IMR-90 (cell line): ENCODE measurements around the gene LCN10. TPM values are rescaled to one million over a fixed set of nuclear protein-coding genes. Genes with fewer than 3 reads are reported as not detected.

Source experiments
- ATAC-seq: fragments of 200-7000 bp; cut with Tn5 transposase; 2 replicates; pipeline ENCODE4 v1.9.1; 2020; ENCODE audit warnings: low read depth, mild to moderate bottlenecking, moderate library complexity
- BruUV-seq: library from RNA; stranded (reverse); fragments of 400-500 nt; replicated peaks from 2 replicates; lab custom pipeline; 2021; lab: Mats Ljungman, UMichigan
- CTCF ChIA-PET: fragments of 300-600 bp; formaldehyde crosslinking; extraction: SDS; loops from one replicate; lab custom pipeline; 2021; ENCODE audit warnings: antibody characterized with exemption; lab: Yijun Ruan, JAX
- POLR2A ChIA-PET: fragments of 300-600 bp; sonication (Branson Sonifier 250); formaldehyde crosslinking; loops from one replicate; lab custom pipeline; 2022; ENCODE audit warnings: antibody characterized with exemption; ENCODE audit not compliant: unreplicated experiment; lab: Charles Lee
- DNase-seq: peaks from one replicate; pipeline ENCODE4 v3.0.0; 2013
- H2AFZ ChIP-seq: replicated peaks from 2 replicates; pipeline ENCODE3; 2013; ENCODE audit warnings: low read length, mild to moderate bottlenecking; ENCODE audit not compliant: poor library complexity
- H2AK5ac ChIP-seq: 2 replicates; pipeline ENCODE4 v1.6.1; 2013; ENCODE audit warnings: low read depth, low read length, inconsistent platforms
- H2AK9ac ChIP-seq: replicated peaks from 2 replicates; pipeline ENCODE3; 2013; ENCODE audit warnings: mild to moderate bottlenecking, low read depth, low read length, moderate library complexity; ENCODE audit not compliant: poor library complexity
- H2BK120ac ChIP-seq: 2 replicates; pipeline ENCODE4 v1.6.1; 2013; ENCODE audit warnings: low read depth, low read length, inconsistent platforms
- H2BK15ac ChIP-seq: 3 replicates; pipeline ENCODE4 v1.6.1; 2013; ENCODE audit warnings: low read depth, low read length, inconsistent platforms
- H2BK20ac ChIP-seq: 2 replicates; pipeline ENCODE4 v1.6.1; 2013; ENCODE audit warnings: low read depth, mild to moderate bottlenecking, inconsistent platforms, low read length, moderate library complexity
- H2BK5ac ChIP-seq: 2 replicates; pipeline ENCODE4 v1.6.1; 2013; ENCODE audit warnings: mild to moderate bottlenecking, low read depth, low read length, inconsistent platforms; ENCODE audit not compliant: poor library complexity, severe bottlenecking
- H3K14ac ChIP-seq: replicated peaks from 2 replicates; pipeline ENCODE4 v1.6.1; 2013; ENCODE audit warnings: low read depth, low read length, inconsistent platforms
- H3K18ac ChIP-seq: 2 replicates; pipeline ENCODE4 v1.6.1; 2013; ENCODE audit warnings: low read depth, low read length, control low read depth
- H3K23ac ChIP-seq: 2 replicates; pipeline ENCODE4 v1.6.1; 2013; ENCODE audit warnings: low read depth, low read length, inconsistent platforms
- H3K27ac ChIP-seq: 2 replicates; pipeline ENCODE4 v1.5.1; 2013; ENCODE audit warnings: mild to moderate bottlenecking, control low read depth, low read length; ENCODE audit not compliant: insufficient read depth
- H3K27me3 ChIP-seq: 2 replicates; pipeline ENCODE4 v1.6.1; 2013; ENCODE audit warnings: low read length; ENCODE audit not compliant: control insufficient read depth, insufficient read depth
- H3K36me3 ChIP-seq: 2 replicates; pipeline ENCODE4 v1.6.1; 2013; ENCODE audit warnings: low read length, mixed read lengths; ENCODE audit not compliant: control insufficient read depth, insufficient read depth
- H3K4ac ChIP-seq: 2 replicates; pipeline ENCODE4 v1.6.1; 2013; ENCODE audit warnings: low read depth, low read length, inconsistent platforms
- H3K4me1 ChIP-seq: 2 replicates; pipeline ENCODE4 v1.6.1; 2013; ENCODE audit warnings: low read length, mixed read lengths; ENCODE audit not compliant: control insufficient read depth, insufficient read depth
- H3K4me2 ChIP-seq: 2 replicates; pipeline ENCODE4 v1.6.1; 2013; ENCODE audit warnings: low read depth, mild to moderate bottlenecking, control low read depth, low read length, moderate library complexity
- H3K4me3 ChIP-seq: 2 replicates; pipeline ENCODE4 v1.5.1; 2013; ENCODE audit warnings: low read depth, mild to moderate bottlenecking, control low read depth, low read length, moderate library complexity; ENCODE audit not compliant: insufficient read depth
- H3K56ac ChIP-seq: 2 replicates; pipeline ENCODE4 v1.6.1; 2013; ENCODE audit warnings: low read length, inconsistent platforms; ENCODE audit not compliant: insufficient read depth; ENCODE audit errors: extremely low read depth
- H3K79me1 ChIP-seq, 2 experiments: 2 replicates each; pipeline ENCODE4 v1.6.1; 2013; ENCODE audit warnings: low read length in 2 of 2, inconsistent platforms in 1 of 2, low read depth in 1 of 2
- H3K9ac ChIP-seq: 2 replicates; pipeline ENCODE4 v1.6.1; 2013; ENCODE audit warnings: low read depth, low read length, control low read depth
- H3K9me1 ChIP-seq: 2 replicates; pipeline ENCODE4 v1.6.1; 2013; ENCODE audit warnings: low read length, inconsistent platforms; ENCODE audit not compliant: insufficient read depth
- H3K9me3 ChIP-seq: 2 replicates; pipeline ENCODE4 v1.6.1; 2013; ENCODE audit warnings: low read length; ENCODE audit not compliant: control insufficient read depth, insufficient read depth
- H4K20me1 ChIP-seq: 2 replicates; pipeline ENCODE4 v1.6.1; 2013; ENCODE audit warnings: low read length, inconsistent platforms; ENCODE audit not compliant: insufficient read depth
- H4K5ac ChIP-seq: 2 replicates; pipeline ENCODE4 v1.6.1; 2013; ENCODE audit warnings: mild to moderate bottlenecking, low read depth, low read length, control low read depth
- H4K8ac ChIP-seq, 2 experiments: 2 replicates each; pipeline ENCODE4 v1.6.1; 2013; ENCODE audit warnings: low read depth in 2 of 2, low read length in 2 of 2, control low read depth in 1 of 2, inconsistent platforms in 1 of 2
- H4K91ac ChIP-seq: 2 replicates; pipeline ENCODE4 v1.6.1; 2013; ENCODE audit warnings: low read depth, low read length, inconsistent platforms; ENCODE audit not compliant: insufficient read depth
- NFE2L2 ChIP-seq: fragments of 150-350 bp; IDR thresholded peaks from 2 replicates; pipeline ENCODE4 v1.6.1; 2016; ENCODE audit warnings: low read depth, mild to moderate bottlenecking, low read length
- RFX5 ChIP-seq: IDR thresholded peaks from 2 replicates; pipeline ENCODE4 v1.8.0; 2012; ENCODE audit warnings: low read depth, mild to moderate bottlenecking, low read length, moderate library complexity
- WGBS, 2 experiments: methylation state at CpG; one replicate each; pipeline versions ENCODE4 v1.1.5 to v1.1.7; 2013; ENCODE audit warnings: missing lambda C conversion rate in 2 of 2; ENCODE audit not compliant: insufficient read length in 1 of 2; ENCODE audit errors: extremely low coverage in 2 of 2; 5-methylcytosine and 5-hydroxymethylcytosine counted together
- dilution Hi-C: fragments of 300-500 bp; cut with HindIII; formaldehyde crosslinking; loops from one replicate; pipeline ENCODE4 v1.14.3; 2018; ENCODE audit warnings: low sequenced_read_pairs; ENCODE audit not compliant: unreplicated experiment
- in situ Hi-C: fragments of 300-500 bp; cut with MboI; formaldehyde crosslinking; loops from 3 replicates; pipeline ENCODE4 v1.14.3; 2019; ENCODE audit warnings: low sequenced_read_pairs, inconsistent platforms, mixed read lengths
- intact Hi-C: fragments of 100-400 bp; cut with micrococcal nuclease; formaldehyde crosslinking; loops from 2 replicates; pipeline ENCODE4 v1.10.0; 2022
- polyA plus RNA-seq, 3 experiments: library from polyadenylated mRNA; depleted of rRNA; stranded (reverse); fragments of >200 nt; gene quantifications; 2 replicates each; pipeline ENCODE4 v1.2.3, GENCODE V29; 2012; ENCODE audit warnings: low replicate concordance in 1 of 3
- total RNA-seq: library from RNA; depleted of rRNA; stranded (reverse); fragments of >200 nt; gene quantifications from 2 replicates; pipeline ENCODE4 v1.2.3, GENCODE V29; 2012

LCN10 gene
- total and polyA plus RNA-seq, 2 of the 4 experiments (the other 2 are of a cell fraction) = not detected

DNA sequence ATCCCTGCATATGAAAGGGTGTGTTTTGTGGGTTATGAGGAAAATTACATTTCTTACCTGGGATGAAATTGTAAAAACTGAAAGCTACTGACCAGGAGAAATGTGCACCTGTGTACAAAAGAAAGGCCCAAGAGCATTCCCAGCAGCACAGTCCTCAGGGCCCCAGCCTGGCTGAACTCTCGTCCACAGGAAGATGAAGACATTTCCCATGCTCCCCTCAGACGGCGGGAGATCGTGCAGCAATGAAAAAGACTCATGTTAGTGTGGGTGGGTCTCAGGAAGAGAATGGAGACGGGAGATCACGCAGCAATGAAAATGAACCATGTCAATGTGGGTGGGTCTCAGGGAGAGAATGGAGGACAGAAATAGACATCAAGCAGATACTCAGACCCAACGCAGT lies 34.2 kb upstream of the LCN10 start:
- Histone ChIP-seq H3K79me1 (no peaks in the 10 kb centered on the region), H2AK5ac (no peak overlapping the region), H3K56ac (no peak overlapping the region), H4K8ac (no peak overlapping the region), H4K20me1 (no peaks in the 10 kb centered on the region), H3K4ac (no peak overlapping the region), H2BK15ac (no peak overlapping the region), H3K4me3 (no peak overlapping the region), H3K27me3 (peaks cover 45% of the 10 kb centered on the region), H3K9me1 (no peaks in the 10 kb centered on the region), H2AFZ (no peak overlapping the region), H4K5ac (no peak overlapping the region), H3K9ac (no peak overlapping the region), H2BK5ac (no peak overlapping the region), H3K14ac (no peak overlapping the region), H3K27ac (no peak overlapping the region), H3K9me3 (peaks cover 9% of the 10 kb centered on the region), H3K4me1 (no peaks in the 10 kb centered on the region), H2BK20ac (no peak overlapping the region), H3K23ac (no peak overlapping the region), H4K91ac (no peak overlapping the region), H2AK9ac (no peak overlapping the region), H3K18ac (no peak overlapping the region), H3K36me3 (no peaks in the 10 kb centered on the region), H2BK120ac (no peak overlapping the region), H3K4me2 (no peak overlapping the region)
- WGBS, 2 experiments = no CpG with 5 or more reads among the region's 7 CpGs
- TF ChIP-seq NFE2L2 (no peak), RFX5 (no peak)
- DNase-seq = no peak
- BruUV-seq = no TSS peak
- in situ Hi-C loops (no loop called here), intact Hi-C loops (no loop called here), dilution Hi-C loops (no loop called here)
- ATAC-seq = no peak
- ChIA-PET CTCF (interaction anchor here (0.7 to 1.3 kb wide), 3 partner anchors 16 to 270 kb away, joined by 3 to 7 read pairs (median 3); partner anchors contain the start of gene NPDC1), POLR2A (no interaction called here)
